Ovary (tissue), 9 donors: ENCODE data around the gene CLCNKB. TPM values are rescaled to one million over a fixed set of nuclear protein-coding genes. Genes with fewer than 3 reads are reported as not detected.

Experiments
- DNase-seq, 5 donors: peaks; one replicate each; pipeline ENCODE4 v3.0.0-alpha.2; 2019 to 2020
- H3K27ac ChIP-seq, 2 donors: fragments of 200-600 bp; one replicate each; pipeline versions ENCODE4 v1.5.1 to v1.8.0; 2019 to 2022
- H3K27me3 ChIP-seq: fragments of 200-600 bp; one replicate; pipeline ENCODE4 v1.8.0; 2022
- H3K36me3 ChIP-seq: fragments of 200-600 bp; sonication (generic); one replicate; pipeline ENCODE4 v1.5.1; 2019
- H3K4me1 ChIP-seq: one replicate; pipeline ENCODE4 v1.8.1; 2013; ENCODE audit warnings: mild to moderate bottlenecking, moderate library complexity; ENCODE audit not compliant: insufficient read depth
- H3K4me3 ChIP-seq: fragments of 200-600 bp; sonication (generic); one replicate; pipeline ENCODE4 v1.5.1; 2017
- H3K9me3 ChIP-seq, 2 donors: fragments of 200-600 bp in 1 of 2; sonication (generic) in 1 of 2; one replicate each; pipeline versions ENCODE4 v1.5.1 to v1.8.1; 2013 to 2019; ENCODE audit warnings: mild to moderate bottlenecking in 1 of 2, moderate library complexity in 1 of 2
- EP300 ChIP-seq: sonication (generic); formaldehyde crosslinking; IDR thresholded peaks from one replicate; pipeline ENCODE4 v1.6.1; 2017; ENCODE audit warnings: antibody characterized with exemption
- POLR2A ChIP-seq: fragments of 450-650 bp; IDR thresholded peaks from one replicate; pipeline ENCODE4 v1.6.1; 2017; ENCODE audit warnings: antibody characterized with exemption, mild to moderate bottlenecking, moderate library complexity
- WGBS, 3 donors: extraction: QIAGEN DNeasy Blood & Tissue Kit in 1 of 3; methylation state at CpG; one replicate each; pipeline versions ENCODE4 v1.1.5 to v1.1.7; 2013 to 2017; 5-methylcytosine and 5-hydroxymethylcytosine counted together
- intact Hi-C, 4 donors: fragments of 100-400 bp; cut with DNase I; formaldehyde crosslinking; loops; one replicate each; pipeline versions ENCODE4 v1.11.0 to v1.15.1; 2022 to 2023
- polyA plus RNA-seq, 2 donors: library from polyadenylated mRNA; stranded (reverse); fragments of 200-250 nt in 1 of 2; fragments of 350-450 nt in 1 of 2; fragmentation: Illumina TruSeq in 1 of 2; extraction: RNeasy Lipid Tissue Mini Kit (QIAGEN cat#74804) in 1 of 2; gene quantifications; one replicate each; pipeline ENCODE4 v1.2.3, GENCODE V29; 2013 to 2014
- total RNA-seq, 7 donors: library from RNA; depleted of rRNA in 2 of 7; stranded (reverse); fragments of >200 nt in 2 of 7; fragmentation: NEBNext Ultra II Directional in 3 of 7; extraction: Animal tissue kit (Norgen Biotek cat#: 25700) in 3 of 7; gene quantifications; one replicate each; pipeline versions ENCODE4 v1.1.0 to v1.2.4, GENCODE V29; 2016 to 2023
- TF ChIP-seq, protein P1 (sequence below), 3 donors: fragments of 450-650 bp in 2 of 3; fragments of 200-600 bp in 1 of 3; IDR thresholded peaks; one replicate each; pipeline versions ENCODE4 v1.5.1 to v1.8.0; 2016 to 2022; ENCODE audit warnings: antibody characterized with exemption in 3 of 3, mild to moderate bottlenecking in 1 of 3
- donor health status: DM: no; HTN: no; CAD: no; lungs with moderate emphysema.
- donor health status: DM: no; HTN: no; CAD: no.
- donor health status: Bipolar disorder and iron deficiency.
- donor health status: DM: yes; HTN: yes; CAD: no.
- donor health status: DM: no; HTN: no; CAD: no.
- donor health status: DM: yes; HTN: yes; CAD: no.

Gene CLCNKB
- total and polyA plus RNA-seq, 9 donors: 0.18 to 8.2 (median 1.3) TPM; not detected in 1

DNA sequence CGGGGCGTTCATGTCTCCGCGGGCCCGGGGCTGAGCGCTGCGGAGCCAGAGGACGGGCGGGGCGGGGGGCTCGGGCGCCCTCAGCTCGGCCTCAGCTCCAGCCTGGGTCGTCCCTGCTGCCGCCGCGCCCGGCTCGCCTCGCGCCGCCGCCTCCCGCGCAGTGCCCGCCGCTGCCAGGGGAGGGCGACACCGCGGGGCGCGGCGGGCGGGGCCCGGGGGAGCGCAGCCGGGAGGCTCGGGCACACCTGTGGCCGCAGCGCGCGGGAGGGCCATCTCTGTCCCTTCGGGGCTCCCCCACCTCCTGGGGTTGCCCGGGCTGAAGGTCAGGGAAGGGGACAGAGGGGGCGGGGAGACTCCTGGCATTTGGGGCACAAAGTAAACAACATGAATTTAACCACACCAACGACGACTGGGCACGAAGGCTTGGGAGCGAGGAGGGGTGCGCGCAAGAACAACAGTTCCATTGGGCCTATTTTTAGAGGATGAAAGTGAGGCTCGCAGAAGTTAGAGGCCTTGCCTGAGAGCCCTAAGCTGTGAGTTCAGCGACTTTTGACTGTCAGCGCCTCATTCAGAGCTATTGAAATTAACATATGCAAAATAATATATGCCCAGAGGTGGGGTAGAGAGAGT, 30.0 kb downstream of the CLCNKB start, which contains the start of gene FAM131C:
FAM131C (minus strand) TSS at position 162 of the 630 bp plus-strand sequence. CDS start 209 bp downstream, outside the sequence.
- Histone ChIP-seq H3K27me3 (no peaks in the 10 kb centered on the region), H3K9me3 (no peaks in the 10 kb centered on the region), H3K36me3 (no peaks in the 10 kb centered on the region), H3K27ac (no peak within 1 kb of the TSS), H3K4me3 (peak within 1 kb of the TSS; percentile 33), H3K4me1 (no peaks in the 10 kb centered on the region)
- peak in 1 of 5 donors; percentile 41 for DNase-seq
- TF ChIP-seq EP300: no peak
- TF ChIP-seq, protein P1, sequence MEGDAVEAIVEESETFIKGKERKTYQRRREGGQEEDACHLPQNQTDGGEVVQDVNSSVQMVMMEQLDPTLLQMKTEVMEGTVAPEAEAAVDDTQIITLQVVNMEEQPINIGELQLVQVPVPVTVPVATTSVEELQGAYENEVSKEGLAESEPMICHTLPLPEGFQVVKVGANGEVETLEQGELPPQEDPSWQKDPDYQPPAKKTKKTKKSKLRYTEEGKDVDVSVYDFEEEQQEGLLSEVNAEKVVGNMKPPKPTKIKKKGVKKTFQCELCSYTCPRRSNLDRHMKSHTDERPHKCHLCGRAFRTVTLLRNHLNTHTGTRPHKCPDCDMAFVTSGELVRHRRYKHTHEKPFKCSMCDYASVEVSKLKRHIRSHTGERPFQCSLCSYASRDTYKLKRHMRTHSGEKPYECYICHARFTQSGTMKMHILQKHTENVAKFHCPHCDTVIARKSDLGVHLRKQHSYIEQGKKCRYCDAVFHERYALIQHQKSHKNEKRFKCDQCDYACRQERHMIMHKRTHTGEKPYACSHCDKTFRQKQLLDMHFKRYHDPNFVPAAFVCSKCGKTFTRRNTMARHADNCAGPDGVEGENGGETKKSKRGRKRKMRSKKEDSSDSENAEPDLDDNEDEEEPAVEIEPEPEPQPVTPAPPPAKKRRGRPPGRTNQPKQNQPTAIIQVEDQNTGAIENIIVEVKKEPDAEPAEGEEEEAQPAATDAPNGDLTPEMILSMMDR (IDR thresholded peaks at IDR 0.05): peak in 2 of 3 donors; percentile 43 to 44
- TF ChIP-seq POLR2A: no peak
- intact Hi-C loops: loop anchor here in 1 of 4 donors (10.0 kb wide), 1 partner anchor 281 kb away; the partner anchor contains the start of gene FBXO42
- WGBS, 3 donors: 3 to 11% (median 10%) methylated on average over 17 to 54 of the region's 54 CpGs

DNA sequence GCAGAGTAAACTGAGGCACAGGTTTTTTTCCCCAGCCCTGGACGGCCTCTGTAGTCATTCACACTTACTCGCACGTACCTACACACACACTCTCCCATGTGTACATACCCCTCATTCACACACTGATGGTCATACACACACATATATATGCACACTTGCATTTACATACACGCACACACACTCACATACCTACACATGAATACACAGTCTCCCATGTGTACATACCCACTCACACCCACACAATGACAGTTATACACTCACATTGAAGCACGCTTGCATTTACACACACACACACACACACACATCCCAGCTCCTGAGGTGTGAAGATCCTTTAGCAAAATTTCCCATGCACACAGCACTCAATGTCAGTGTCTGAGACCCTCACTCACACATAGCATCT, 30.6 kb downstream of the CLCNKB start:
- Histone ChIP-seq H3K9me3 (no peaks in the 10 kb centered on the region), H3K27me3 (no peaks in the 10 kb centered on the region), H3K27ac (no peak overlapping the region), H3K4me1 (peaks cover 1% of the 10 kb centered on the region), H3K36me3 (no peaks in the 10 kb centered on the region), H3K4me3 (no peak overlapping the region)
- 84 to 86% (median 86%) methylated on average over 5 of the region's 5 CpGs for WGBS, 3 donors
- intact Hi-C loops: loop anchor here in 1 of 4 donors (10.0 kb wide), 1 partner anchor 281 kb away; the partner anchor contains the start of gene FBXO42
- TF ChIP-seq POLR2A (no peak), EP300 (no peak)
- TF ChIP-seq, protein P1 (IDR thresholded peaks at IDR 0.05): no peak
- DNase-seq: no peak

DNA sequence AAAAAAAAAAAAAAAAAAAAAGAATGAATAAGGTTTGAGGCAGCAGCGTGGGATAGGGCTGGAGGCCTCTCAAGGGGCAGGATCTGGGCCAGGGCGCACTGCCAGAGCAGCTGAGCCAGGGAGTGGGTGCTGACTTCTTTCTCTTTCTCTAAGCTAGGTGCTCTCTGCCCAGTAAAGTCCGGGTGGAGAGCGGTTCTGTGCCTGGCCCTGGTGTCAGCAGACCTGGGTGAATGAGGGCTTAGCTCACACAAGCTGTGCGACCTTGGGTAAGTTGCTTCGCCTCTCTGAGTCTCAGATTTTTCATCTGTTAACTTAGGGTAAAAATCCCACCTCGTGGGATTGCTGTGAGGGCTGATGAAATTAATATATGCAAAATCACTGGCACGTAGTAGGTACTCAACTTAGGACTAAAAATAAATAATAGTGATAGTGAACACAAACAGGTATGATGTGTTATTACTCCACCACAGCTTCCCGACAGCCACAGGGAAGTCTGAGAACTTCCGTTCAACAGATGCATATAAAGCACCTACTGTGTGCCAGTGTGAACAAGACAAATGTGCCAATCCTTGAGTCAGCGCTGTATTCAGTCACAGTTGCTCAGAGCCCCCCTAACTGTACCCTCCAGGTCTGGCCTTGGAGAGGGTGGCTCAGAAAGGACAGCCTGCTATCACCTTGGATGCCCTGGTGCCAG, 31.9 kb downstream of the CLCNKB start:
- 48 to 54% (median 52%) methylated on average over 11 of the region's 11 CpGs for WGBS, 3 donors

More for the DNA sequence above, 31.9 kb downstream of the CLCNKB start:
- Histone ChIP-seq H3K36me3 (no peaks in the 10 kb centered on the region), H3K9me3 (no peaks in the 10 kb centered on the region), H3K27ac (no peak overlapping the region), H3K27me3 (no peaks in the 10 kb centered on the region), H3K4me3 (no peak overlapping the region), H3K4me1 (peaks cover 1% of the 10 kb centered on the region)
- intact Hi-C loops: loop anchor here in 1 of 4 donors (5.0 to 10.0 kb wide), 2 partner anchors 172 to 279 kb away; partner anchors contain the start of gene FBXO42
- DNase-seq: peak; percentile 74 to 85 (median 78)
- TF ChIP-seq, protein P1 (IDR thresholded peaks at IDR 0.05): no peak
- TF ChIP-seq EP300 (no peak), POLR2A (no peak)
